ENCODE results near the gene NF2. TPM values are rescaled to one million over a fixed set of nuclear protein-coding genes. Genes with fewer than 3 reads are reported as not detected.

The NF2 gene
- total RNA-seq, 4 donors from 2014 or later, result 30.5 to 82.5 (median 36.6) TPM

DNA sequence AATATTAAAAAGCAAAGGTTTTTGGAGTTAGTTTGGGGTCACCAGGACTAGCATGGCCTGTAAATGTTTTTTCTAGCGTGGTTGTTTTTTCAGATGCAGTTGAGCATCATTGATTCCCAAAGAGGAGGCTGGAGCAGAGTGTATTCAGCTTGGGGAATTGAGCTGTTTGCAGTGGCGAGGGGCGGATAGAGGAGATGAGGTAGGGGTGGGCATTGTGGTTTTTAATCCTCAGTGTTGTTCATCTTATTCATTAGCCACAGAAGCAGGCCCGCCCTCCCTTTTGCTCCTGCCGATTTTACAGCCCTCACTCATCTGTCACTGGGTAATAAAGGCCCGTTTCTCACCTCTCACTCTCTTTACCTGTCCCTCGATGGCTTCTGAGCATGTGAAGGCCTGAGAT is 51.4 kb downstream of the NF2 start:
- TF ChIP-seq POLR2A (IDR thresholded peaks at IDR 0.05), result no peak
- TF ChIP-seq, protein P1, sequence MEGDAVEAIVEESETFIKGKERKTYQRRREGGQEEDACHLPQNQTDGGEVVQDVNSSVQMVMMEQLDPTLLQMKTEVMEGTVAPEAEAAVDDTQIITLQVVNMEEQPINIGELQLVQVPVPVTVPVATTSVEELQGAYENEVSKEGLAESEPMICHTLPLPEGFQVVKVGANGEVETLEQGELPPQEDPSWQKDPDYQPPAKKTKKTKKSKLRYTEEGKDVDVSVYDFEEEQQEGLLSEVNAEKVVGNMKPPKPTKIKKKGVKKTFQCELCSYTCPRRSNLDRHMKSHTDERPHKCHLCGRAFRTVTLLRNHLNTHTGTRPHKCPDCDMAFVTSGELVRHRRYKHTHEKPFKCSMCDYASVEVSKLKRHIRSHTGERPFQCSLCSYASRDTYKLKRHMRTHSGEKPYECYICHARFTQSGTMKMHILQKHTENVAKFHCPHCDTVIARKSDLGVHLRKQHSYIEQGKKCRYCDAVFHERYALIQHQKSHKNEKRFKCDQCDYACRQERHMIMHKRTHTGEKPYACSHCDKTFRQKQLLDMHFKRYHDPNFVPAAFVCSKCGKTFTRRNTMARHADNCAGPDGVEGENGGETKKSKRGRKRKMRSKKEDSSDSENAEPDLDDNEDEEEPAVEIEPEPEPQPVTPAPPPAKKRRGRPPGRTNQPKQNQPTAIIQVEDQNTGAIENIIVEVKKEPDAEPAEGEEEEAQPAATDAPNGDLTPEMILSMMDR (IDR thresholded peaks at IDR 0.05), result no peak
- DNase-seq, result no peak
- Histone ChIP-seq H3K36me3 (peaks cover 0 to 16% (median 0%) of the 10 kb centered on the region in 3 donors), H3K27me3 (no peaks in the 10 kb centered on the region), H3K4me1 (no peaks in the 10 kb centered on the region), H3K9me3 (no peaks in the 10 kb centered on the region), H3K27ac (no peak overlapping the region), H3K4me3 (no peak overlapping the region)

DNA sequence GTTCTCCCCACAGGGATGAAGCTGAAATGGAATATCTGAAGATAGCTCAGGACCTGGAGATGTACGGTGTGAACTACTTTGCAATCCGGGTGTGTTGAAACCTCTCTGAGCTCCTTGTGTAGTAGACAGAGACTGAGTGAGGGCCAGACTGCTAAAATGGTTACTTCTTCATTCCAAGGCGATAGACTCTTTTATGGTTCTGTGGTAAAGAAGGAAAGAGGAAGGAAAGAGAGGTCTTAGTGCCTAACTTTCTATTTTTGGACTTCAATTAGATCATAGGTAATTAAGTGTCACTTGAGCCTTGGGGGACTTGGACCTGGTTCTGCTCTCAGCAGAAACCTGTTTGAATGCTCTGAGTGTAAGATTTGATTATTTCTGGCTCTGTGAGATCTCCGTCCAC is 54.7 kb downstream of the NF2 start:
- no peaks in the 10 kb centered on the region for H3K4me1 ChIP-seq
- no peak for DNase-seq
- TF ChIP-seq, protein P1 (IDR thresholded peaks at IDR 0.05), result no peak
- no peak for TF ChIP-seq POLR2A (IDR thresholded peaks at IDR 0.05)
- no peak overlapping the region for H3K4me3 ChIP-seq
- H3K27me3 ChIP-seq, result no peaks in the 10 kb centered on the region
- H3K36me3 ChIP-seq, result peaks cover 0 to 46% (median 0%) of the 10 kb centered on the region in 3 donors
- H3K9me3 ChIP-seq, result no peaks in the 10 kb centered on the region
- no peak overlapping the region for H3K27ac ChIP-seq

DNA sequence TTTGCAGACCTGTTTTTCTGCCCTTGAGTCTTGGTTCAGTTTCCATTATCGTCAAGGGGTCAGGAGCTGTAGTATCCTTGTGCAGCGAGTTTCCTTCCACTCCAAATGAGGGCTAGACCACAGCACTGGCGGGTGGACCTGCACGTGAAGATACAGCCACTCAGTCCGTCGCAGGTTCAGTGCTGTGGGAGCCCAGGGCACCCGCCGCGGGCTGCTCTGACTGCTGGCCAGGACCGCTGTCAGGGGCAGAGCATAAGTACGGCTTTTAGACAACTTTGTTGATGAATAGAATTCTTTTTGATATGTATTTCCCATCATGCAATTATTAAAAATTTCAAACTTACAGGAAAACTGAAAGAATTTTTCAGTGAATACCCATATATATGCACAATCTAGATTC is 56.6 kb downstream of the NF2 start:
- TF ChIP-seq, protein P1 (IDR thresholded peaks at IDR 0.05), result no peak
- TF ChIP-seq POLR2A (IDR thresholded peaks at IDR 0.05), result no peak
- DNase-seq, result peak in 1 of 3 donors; percentile 14
- peaks cover 0 to 59% (median 0%) of the 10 kb centered on the region in 3 donors for H3K36me3 ChIP-seq

DNA sequence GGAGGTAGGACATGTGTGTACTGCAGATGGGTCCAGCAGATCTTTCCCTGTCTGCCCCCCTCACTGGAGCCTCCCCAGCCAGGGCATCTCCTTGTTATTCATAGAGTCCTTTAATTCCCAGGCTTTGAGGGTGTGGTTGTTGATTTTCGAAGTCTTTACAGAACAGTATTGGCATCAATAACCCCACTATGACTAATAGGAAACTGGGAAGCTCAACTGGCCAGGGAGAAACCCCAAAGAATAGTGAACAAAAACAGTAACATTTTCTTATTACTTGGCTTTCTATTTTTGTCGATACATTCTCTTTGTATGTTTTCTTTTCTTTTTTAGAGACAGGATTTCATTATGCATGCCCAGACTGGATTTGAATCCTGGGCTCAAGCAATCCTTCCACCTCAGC is 57.9 kb downstream of the NF2 start:
- no peaks in the 10 kb centered on the region for H3K9me3 ChIP-seq
- no peak overlapping the region for H3K4me3 ChIP-seq
- peak in 1 of 3 donors; percentile 23 for DNase-seq
- H3K4me1 ChIP-seq, result no peaks in the 10 kb centered on the region
- peaks cover 0 to 71% (median 0%) of the 10 kb centered on the region in 3 donors for H3K36me3 ChIP-seq
- no peak for TF ChIP-seq POLR2A (IDR thresholded peaks at IDR 0.05)
- TF ChIP-seq, protein P1 (IDR thresholded peaks at IDR 0.05), result no peak
- no peak overlapping the region for H3K27ac ChIP-seq
- H3K27me3 ChIP-seq, result no peaks in the 10 kb centered on the region

More for the DNA sequence above, 56.6 kb downstream of the NF2 start:
- Histone ChIP-seq H3K27me3 (no peaks in the 10 kb centered on the region), H3K4me1 (no peaks in the 10 kb centered on the region), H3K27ac (no peak overlapping the region), H3K9me3 (no peaks in the 10 kb centered on the region), H3K4me3 (no peak overlapping the region)

DNA sequence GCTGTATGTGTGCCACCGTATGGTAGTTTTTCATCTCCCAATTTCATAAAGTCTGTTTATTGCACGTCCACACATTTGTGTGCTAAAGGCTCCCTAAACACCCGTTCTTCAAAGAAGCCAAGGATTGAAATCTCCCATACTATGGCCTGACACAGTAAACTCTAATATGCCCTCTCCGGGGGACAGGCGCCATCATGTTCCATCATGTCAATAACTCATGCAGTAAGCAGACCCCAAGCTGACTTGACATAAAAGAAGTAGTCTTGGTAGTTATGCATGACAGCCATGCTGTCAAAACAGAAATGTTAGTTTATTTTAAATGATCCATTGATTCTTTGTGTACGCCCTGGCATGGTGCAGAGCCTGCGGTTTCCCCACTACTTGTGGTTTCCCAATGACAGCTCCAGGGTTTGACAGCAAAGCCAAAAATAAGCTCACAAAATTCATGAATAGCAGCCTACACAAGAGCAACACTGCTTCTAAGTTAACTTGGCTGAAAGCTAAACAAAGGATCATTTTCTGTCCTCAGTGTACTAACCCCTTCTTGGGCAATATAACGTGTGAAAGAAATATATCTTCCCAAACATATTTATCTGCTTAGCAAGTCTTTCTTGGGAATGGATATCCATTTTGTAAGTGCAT is 59.9 kb downstream of the NF2 start:
- DNase-seq, result peak in 1 of 3 donors; percentile 2
- TF ChIP-seq POLR2A (IDR thresholded peaks at IDR 0.05), result no peak
- TF ChIP-seq, protein P1 (IDR thresholded peaks at IDR 0.05), result no peak
- H3K4me3 ChIP-seq, result no peak overlapping the region
- no peaks in the 10 kb centered on the region for H3K4me1 ChIP-seq
- H3K27me3 ChIP-seq, result no peaks in the 10 kb centered on the region
- H3K36me3 ChIP-seq, result peaks cover 0 to 82% (median 0%) of the 10 kb centered on the region in 3 donors
- no peaks in the 10 kb centered on the region for H3K9me3 ChIP-seq
- H3K27ac ChIP-seq, result no peak overlapping the region

All from Peyer's patch (tissue), 4 donors.